ENCODE measurements around the gene SLC15A4.
"Not testable (repeated sequence)": the region's sequence is repeated elsewhere in the genome, so short reads cannot be mapped to it uniquely, and the experiment has no call there.

The SLC15A4 gene

GRCh38 chr12:128813392-128813791, 10.4 kb downstream of the SLC15A4 start:
- no peak for DNase-seq

GRCh38 chr12:128811806-128812205, 12.0 kb downstream of the SLC15A4 start:
- no peak for DNase-seq

DNA sequence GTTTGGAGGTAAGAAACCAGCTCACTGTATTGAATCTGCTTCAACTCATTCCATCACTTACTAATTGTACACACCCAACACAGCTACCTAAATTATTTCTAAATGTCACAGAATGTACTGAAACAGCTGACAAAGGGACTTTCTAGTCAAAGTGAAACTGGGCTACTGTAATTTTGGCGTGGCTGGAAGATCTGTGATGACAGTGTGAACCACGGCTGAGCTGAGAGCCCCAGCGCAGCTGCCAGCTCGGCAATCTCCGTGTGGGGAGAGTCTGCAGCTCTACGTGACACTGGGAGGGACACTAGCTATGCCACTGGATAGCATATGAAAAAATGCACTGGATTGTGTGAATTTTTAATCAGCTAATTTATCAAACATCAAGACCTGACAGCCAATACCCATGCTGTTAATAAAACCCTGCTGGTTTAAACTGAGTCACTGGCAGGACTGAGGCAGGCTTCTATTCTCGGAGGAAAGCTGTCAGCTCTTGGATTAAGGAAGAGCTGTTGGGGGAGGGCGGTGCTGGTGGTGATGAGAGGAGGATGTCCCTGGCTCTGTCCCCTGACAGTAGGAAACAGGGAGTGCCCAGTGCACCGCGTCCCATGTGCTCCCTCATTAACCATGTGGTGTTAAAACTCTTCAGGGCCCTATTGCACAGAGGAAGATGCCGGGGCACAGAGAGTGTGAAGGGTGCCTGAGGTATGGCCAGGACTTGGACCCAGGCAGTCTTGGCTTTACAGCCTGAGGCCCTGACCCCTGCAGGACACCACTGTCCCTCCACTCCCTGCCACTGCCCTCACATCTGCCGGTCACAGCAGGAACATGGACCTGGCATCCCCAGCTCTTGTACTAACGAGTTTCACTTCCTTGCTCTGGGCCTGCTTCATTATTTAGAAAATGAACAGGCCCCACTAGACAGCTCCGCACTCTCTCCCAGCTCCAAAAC, 13.3 kb downstream of the SLC15A4 start:
- DNase-seq: no peak

DNA sequence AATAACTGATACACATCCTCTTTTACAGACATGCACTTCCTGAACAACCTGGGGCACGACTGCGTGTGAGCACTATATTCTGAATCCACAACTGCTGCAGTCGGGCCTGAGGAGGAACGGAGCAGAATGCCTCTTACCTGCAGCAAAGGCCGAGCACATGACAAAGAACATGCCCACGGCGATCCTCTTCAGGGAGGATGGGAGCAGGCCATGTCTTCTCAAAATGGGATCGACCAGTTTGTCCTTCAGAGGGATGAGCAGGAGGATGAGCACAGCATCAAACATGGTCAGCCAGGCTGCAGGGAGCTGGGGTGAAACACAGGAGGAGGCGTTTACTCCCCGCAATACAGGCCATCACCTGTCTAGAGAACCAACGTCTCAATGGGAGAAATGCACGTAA, 15.1 kb downstream of the SLC15A4 start:
- DNase-seq: no peak

GRCh38 chr12:128807161-128807724, 16.5 kb downstream of the SLC15A4 start:
- DNase-seq: no peak

DNA sequence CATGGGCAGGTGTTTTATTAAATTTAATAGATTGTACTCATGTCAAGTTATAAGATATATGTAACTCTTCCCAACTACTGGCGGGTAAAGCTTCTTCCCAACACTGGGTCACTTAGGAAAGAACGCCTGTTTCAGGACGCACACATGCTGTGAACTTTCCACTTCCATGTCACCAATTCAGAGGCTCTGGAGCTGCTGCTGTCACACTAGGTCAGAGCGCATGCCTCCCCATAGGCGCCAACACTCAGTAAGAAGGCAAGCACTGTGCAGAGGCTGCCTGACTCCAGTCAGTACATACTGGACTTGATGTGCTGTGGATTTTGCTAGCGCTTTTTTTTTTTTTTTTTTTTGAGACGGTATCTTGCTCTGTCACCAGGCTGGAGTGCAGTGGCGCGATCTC, 17.2 kb downstream of the SLC15A4 start:
- no peak for DNase-seq

DNA sequence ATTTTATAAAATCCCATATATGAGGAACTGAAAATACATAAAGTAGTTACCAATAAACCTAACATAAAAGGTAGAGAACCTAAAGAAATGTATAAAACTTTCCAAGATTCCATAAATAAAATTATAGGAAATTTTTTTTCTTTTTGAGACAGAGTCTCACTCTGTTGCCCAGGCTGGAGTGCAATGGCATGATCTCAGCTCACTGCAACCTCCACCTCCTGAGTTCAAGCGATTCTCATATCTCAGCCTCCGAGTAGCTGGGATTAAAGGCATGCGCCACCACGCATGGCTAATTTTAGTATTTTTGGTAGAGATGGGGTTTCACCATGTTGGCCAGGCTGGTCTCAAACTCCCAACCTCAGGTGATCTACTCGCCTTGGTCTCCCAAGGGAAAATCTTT, 18.4 kb downstream of the SLC15A4 start:
- DNase-seq: not testable (repeated sequence)

DNA sequence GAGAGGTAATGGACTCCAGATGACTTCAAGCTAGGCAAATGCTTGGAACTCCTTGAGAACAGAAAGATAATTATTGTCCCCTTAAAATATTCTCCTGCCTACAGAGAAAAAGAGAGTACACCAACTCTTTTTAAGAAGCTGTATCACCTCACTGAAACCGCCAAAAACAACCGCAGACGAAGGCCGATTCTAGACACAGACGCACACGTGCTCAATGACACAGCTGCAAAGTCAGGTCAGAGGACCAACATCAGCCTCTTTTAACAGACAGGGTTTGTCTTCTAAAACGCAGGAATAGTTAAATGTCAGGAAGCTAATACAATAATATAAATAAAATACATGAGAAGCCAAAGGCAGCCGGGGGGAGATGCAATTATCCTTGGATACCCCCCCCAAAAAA, 19.0 kb downstream of the SLC15A4 start:
- no peak for DNase-seq

DNA sequence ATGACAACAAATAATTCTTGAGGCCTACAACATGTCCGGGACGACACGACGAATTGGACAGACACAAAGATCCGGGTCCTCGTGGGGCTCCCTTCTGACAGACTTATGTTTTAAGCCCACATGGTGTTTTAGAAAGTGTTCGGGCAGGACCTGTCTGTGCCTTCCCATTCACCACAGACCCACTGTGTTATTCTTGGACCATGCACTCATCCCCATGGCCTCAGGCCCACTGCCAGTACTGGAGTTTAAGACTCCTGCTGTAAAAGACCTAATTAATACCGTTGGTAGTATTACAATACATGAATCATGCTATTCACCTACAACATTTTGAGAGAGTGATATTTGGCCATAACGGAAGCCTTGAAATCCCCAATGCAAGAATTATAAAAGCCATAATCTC, 20.0 kb downstream of the SLC15A4 start:
- DNase-seq: no peak

DNA sequence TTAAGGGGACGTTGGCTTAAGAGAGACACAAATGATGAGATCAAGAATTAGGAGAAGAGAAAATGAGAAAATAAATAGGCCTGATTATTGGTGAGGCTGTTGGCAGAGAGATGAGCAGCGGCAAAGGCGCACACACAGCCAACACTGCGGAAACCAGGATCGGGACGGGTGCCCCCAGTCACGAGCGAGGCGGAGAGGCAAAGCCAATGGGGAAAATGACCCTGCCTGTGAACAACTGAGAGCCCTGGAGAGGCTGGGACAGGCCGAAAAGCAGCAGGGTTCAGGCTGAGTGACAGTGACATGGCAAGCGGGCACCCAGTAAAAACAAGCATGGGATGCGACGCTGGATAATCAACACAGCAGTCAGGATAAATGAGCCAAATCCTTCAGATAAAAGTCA, 21.0 kb downstream of the SLC15A4 start:
- DNase-seq: no peak

DNA sequence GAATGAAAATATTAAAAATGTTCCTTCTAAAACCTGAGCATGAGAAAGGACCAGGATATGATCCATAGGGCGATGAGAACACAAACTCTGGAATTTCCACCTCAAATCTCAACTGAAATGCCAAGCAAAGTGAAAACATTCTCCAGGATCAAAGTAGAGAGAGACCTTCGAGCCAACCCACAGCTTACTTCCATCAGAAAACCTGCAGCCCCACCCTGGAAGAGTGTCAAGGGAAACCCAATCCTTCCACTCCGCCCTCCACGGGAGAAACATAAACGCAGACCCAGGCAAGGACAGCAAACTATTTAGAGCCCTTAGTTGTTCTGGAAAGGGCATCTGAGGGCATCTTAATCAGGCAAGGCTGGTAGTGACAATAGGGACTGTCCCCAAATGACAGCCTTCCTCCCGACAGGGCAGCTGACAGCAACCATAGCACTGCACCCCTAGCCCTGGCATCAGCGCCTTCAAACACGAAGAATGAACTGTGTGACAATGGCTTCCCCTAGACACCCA, 21.8 kb downstream of the SLC15A4 start:
- DNase-seq: no peak

- no peak for DNase-seq
Observed at GRCh38 chr12:128800606-128801005, 23.2 kb downstream of the SLC15A4 start.

DNA sequence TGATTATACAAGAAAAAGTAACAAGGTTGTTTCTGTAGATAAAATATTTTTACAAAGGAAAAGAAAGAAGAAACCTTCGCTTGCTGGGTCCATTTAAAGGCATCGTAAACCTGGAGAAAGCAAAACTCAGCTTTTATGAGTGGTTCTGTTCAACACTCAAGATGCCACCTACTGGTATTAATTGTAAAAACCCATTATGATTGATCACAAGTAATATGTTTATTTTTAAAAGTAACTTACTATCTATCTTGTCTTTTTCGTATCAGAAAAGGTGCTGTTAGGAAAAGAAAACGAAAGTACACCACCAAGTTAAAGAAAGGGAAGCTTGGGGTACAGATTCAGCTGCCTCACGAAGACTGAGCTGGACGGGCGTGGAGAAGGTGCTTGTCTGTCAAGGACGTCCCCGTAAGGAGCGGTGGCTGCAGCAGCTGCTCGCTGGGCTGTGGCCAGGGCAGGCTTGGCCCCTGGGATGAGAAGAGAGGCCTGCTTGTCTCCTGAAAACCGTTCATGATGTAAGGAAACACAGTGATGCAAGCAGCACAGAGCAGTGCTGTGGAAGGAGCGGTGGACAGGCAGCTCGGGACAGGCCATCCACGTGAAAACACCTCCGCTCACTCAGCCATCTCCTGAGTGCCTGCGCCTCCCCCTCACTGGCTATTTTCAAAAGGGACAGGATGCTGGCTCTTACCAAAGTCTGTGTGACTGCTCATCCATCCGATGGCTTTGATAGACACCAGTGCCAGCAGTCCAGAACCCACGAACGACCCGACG, 25.0 kb downstream of the SLC15A4 start:
- no peak for DNase-seq

GRCh38 chr12:128797119-128798118, 26.3 kb downstream of the SLC15A4 start:
- no peak for DNase-seq

GRCh38 chr12:128796439-128797118, 27.2 kb downstream of the SLC15A4 start:
- DNase-seq: no peak

GRCh38 chr12:128795530-128796361, 28.0 kb downstream of the SLC15A4 start:
- DNase-seq: no peak

DNA sequence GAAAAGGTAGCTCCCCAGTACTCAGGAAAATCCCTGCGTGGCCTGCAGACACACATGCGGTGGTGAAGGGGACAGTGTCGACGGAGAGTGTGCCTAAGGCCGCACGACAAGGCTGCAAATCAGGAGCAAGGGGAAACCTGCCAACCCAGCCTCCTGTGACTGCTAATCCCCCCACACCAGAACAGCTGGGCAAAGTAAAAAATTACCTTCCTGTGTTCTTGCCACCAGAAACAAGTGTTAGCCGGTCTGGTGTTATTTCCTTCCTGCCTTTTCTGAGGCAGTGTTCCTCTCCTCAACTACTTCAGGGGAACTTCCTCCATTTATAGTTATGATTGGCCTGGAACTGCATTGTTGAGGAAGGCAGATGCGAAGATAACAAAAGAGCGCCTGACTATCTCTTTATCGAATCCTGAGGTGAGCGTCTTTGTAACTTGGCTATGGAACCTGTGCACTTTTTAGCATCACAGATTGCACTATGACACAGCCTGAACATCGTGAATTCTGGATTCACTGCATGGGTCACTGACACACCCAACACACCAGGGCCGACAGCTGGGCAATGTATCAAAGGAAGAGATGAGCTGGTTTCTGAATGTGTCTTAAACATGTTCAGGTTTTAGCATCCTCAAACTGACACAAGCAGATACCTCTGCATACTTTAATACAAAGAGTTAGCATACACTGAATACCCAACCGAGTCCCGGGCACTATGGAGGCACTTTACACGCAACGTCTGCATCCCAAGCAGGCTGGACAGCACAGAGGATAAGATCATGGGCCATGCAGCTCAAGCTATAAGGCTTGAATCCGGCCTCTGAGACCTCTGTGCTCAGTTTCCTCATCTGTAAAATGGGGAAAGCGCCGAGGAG, 28.9 kb downstream of the SLC15A4 start:
- DNase-seq: no peak

DNA sequence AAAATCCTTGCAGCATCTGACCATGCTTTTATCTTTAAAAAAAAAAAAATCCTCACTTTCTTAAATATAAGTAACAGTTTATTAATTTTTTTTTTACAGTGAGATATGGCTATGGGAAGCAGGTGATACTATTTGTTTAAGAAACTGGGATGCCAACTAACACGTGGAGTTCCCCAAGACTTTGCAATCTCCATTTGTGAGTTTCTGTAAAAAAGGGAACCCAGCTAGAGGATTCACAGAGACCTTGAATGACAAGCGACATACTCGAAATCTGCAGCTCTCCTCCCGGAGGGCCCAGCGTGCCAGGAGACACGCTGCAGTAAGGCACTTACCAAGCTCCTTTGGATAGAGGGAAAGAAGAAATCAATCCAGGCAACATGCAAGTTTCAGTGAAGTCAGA, 30.1 kb downstream of the SLC15A4 start:
- DNase-seq: no peak

DNA sequence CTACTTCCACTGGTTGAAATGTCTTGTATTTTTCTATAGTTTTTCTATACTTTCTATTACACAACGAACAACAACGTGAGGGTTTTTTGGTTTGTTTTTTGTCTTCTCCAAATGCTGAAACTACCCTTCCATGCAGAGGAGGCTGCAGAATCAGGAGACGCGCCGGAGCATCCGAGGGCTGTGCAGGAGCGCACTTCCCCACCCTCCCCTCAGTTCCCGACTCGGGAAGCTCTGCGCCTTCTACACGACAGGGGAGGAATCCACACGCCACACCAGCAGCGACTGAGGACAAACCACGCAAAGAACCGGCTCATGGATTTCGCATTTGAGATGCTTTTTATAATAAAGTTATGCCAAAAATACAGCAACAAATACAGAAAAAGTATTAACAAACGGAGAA, 30.9 kb downstream of the SLC15A4 start:
- DNase-seq: no peak

DNA sequence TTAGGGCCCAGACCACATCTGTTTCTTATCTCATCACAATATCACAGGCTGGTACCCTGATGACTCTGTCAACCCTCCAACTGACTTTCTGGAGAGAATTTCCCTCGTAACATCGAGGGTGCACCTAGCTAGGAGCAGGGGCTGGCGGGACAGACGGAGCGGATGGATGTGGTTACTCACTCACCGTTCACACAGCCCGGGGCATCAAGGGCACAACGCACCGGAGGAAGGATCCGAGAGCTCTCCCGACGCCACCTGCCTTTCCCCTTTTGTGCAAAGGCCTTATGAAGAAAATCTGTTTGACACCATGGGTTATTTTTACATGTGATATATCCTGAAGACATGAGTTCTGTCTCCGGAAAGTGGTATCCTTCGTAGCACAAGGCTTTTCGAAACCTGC, 31.4 kb downstream of the SLC15A4 start:
- no peak for DNase-seq

Data from SIG-M5 (cell line).